Measurements from ENCODE around the gene DLG5. TPM values are rescaled to one million over a fixed set of nuclear protein-coding genes. Genes with fewer than 3 reads are reported as not detected.

DLG5 gene
- total and polyA plus RNA-seq, 2 donors (not counting 1 experiment from before 2014, with no cell fraction given), result 0.51 to 0.54 TPM

DNA sequence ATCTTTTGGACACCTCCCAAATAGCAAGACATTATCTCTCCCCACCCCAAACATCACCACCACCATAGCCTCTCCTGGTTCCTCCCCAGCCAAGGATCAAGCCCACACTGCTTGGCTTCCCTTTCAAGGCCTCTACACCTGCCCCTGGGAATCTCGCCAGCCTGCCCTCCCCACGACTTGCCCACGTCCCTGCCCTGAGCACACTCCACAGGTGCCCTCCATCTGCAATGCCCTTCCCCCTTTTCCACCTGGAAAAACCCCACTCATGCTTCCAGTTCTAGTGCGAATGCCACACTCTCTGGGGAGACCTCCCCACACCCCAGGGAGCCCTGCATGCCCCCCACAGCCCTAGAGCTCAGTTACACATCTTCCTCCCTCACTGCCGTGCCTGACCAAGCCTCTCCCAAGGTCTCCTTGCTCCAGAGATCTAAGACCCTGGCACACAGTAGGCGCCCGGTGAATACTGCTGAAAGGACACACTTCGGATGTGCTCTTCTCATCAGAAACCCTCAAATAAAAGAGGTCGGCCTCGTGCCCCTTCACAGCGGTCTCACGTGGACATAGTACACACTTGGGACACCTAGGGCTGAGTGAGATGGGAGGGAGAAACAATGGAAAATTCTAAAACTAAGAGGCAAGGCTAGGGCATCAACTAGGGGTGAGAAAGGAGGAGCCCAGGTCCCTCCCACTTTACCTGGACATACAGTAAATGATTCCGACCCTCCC, 91.4 kb downstream of the DLG5 start:
- no peak overlapping the region for H3K9ac ChIP-seq (ENCODE audit: low read length)
- no peak overlapping the region for H3K4me2 ChIP-seq (replicated peaks; ENCODE audit: low read depth, low read length, poor library complexity, severe bottlenecking)
- Mint-ChIP-seq H3K4me1 (peaks cover 9% of the 10 kb centered on the region), H3K9me3 (ENCODE audit: insufficient read depth) (no peaks in the 10 kb centered on the region), H3K27ac (no peak overlapping the region), H3K4me3 (no peak overlapping the region), H3K27me3 (no peaks in the 10 kb centered on the region)
- no peak for ATAC-seq (ENCODE audit: low read depth)
- no peaks in the 10 kb centered on the region for H3K36me3 ChIP-seq (replicated peaks in 1 of 2; ENCODE audit: control extremely low read depth in 1 of 2, control insufficient read depth in 1 of 2, extremely low read depth in 1 of 2, insufficient read depth in 2 of 2, low read length in 1 of 2)
- no peak for TF ChIP-seq EZH2 (IDR thresholded peaks at IDR 0.05; ENCODE audit: borderline replicate concordance, insufficient read depth, low read depth, low read length, poor library complexity, severe bottlenecking)
- TF ChIP-seq, protein P1, sequence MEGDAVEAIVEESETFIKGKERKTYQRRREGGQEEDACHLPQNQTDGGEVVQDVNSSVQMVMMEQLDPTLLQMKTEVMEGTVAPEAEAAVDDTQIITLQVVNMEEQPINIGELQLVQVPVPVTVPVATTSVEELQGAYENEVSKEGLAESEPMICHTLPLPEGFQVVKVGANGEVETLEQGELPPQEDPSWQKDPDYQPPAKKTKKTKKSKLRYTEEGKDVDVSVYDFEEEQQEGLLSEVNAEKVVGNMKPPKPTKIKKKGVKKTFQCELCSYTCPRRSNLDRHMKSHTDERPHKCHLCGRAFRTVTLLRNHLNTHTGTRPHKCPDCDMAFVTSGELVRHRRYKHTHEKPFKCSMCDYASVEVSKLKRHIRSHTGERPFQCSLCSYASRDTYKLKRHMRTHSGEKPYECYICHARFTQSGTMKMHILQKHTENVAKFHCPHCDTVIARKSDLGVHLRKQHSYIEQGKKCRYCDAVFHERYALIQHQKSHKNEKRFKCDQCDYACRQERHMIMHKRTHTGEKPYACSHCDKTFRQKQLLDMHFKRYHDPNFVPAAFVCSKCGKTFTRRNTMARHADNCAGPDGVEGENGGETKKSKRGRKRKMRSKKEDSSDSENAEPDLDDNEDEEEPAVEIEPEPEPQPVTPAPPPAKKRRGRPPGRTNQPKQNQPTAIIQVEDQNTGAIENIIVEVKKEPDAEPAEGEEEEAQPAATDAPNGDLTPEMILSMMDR (IDR thresholded peaks at IDR 0.05), result no peak
- no peak for DNase-seq
- CTCF ChIA-PET, result no interaction called here
- H3K4me1 ChIP-seq (ENCODE audit: control insufficient read depth in 2 of 2, insufficient read depth in 2 of 2, low read length in 2 of 2), result peaks cover 0 to 8% of the 10 kb centered on the region in 2 donors
- intact Hi-C loops (cut with micrococcal nuclease), result no loop called here
- POLR2A ChIA-PET, result no interaction called here
- H3K9me3 ChIP-seq (ENCODE audit: control extremely low read depth in 1 of 3, control insufficient read depth in 2 of 3, insufficient read depth in 1 of 3, low read length in 2 of 3), result no peaks in the 10 kb centered on the region
- H4K20me1 ChIP-seq (ENCODE audit: control insufficient read depth, insufficient read depth, low read length, poor library complexity, severe bottlenecking), result no peaks in the 10 kb centered on the region
- no peaks in the 10 kb centered on the region for H3K27me3 ChIP-seq (replicated peaks in 1 of 4; ENCODE audit: control extremely low read depth in 1 of 4, control insufficient read depth in 3 of 4, insufficient read depth in 4 of 4, low read length in 3 of 4)
- H3K79me2 ChIP-seq (ENCODE audit: control insufficient read depth, insufficient read depth, low read length), result no peaks in the 10 kb centered on the region
- H3K27ac ChIP-seq (ENCODE audit: low read length in 2 of 2), result no peak overlapping the region
- 57% methylated on average over 8 of the region's 13 CpGs for WGBS (ENCODE audit: insufficient coverage)
- H2AFZ ChIP-seq (ENCODE audit: insufficient read depth, low read depth, low read length, poor library complexity, severe bottlenecking), result no peak overlapping the region
- H3K4me3 ChIP-seq (ENCODE audit: control extremely low read depth in 1 of 5, extremely low read depth in 1 of 5, insufficient read depth in 1 of 5, low read depth in 2 of 5, low read length in 4 of 5), result no peak overlapping the region

DNA sequence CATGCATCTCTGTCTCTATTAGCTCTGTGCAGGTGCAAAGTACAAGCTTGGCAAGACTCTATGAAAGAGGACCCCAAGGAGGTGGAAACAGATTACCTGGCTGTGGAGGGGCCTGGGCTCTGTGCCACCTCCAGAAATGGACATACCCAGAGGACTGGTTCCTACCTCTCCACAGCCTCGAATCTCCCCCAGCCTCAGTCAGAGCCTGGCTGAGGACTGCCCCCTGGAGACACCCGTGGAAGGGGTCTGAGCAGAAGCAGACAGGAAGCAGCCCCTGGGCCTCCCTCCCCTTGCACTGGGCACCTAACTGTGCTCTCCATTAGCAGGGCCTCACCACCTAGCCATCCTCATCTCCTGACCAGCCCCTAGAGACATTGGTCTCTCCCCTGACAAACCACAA, 92.0 kb downstream of the DLG5 start:
- Mint-ChIP-seq H3K27ac (no peak overlapping the region), H3K4me3 (no peak overlapping the region), H3K4me1 (peaks cover 9% of the 10 kb centered on the region), H3K9me3 (ENCODE audit: insufficient read depth) (no peaks in the 10 kb centered on the region), H3K27me3 (no peaks in the 10 kb centered on the region)
- Histone ChIP-seq H3K27ac (ENCODE audit: low read length in 2 of 2) (no peak overlapping the region), H3K36me3 (replicated peaks in 1 of 2; ENCODE audit: control extremely low read depth in 1 of 2, control insufficient read depth in 1 of 2, extremely low read depth in 1 of 2, insufficient read depth in 2 of 2, low read length in 1 of 2) (no peaks in the 10 kb centered on the region), H3K4me1 (ENCODE audit: control insufficient read depth in 2 of 2, insufficient read depth in 2 of 2, low read length in 2 of 2) (peaks cover 0 to 8% of the 10 kb centered on the region in 2 donors), H2AFZ (ENCODE audit: insufficient read depth, low read depth, low read length, poor library complexity, severe bottlenecking) (no peak overlapping the region), H3K4me2 (replicated peaks; ENCODE audit: low read depth, low read length, poor library complexity, severe bottlenecking) (no peak overlapping the region), H3K4me3 (ENCODE audit: control extremely low read depth in 1 of 5, extremely low read depth in 1 of 5, insufficient read depth in 1 of 5, low read depth in 2 of 5, low read length in 4 of 5) (no peak overlapping the region), H3K9ac (ENCODE audit: low read length) (no peak overlapping the region), H3K9me3 (ENCODE audit: control extremely low read depth in 1 of 3, control insufficient read depth in 2 of 3, insufficient read depth in 1 of 3, low read length in 2 of 3) (no peaks in the 10 kb centered on the region), H3K79me2 (ENCODE audit: control insufficient read depth, insufficient read depth, low read length) (no peaks in the 10 kb centered on the region), H3K27me3 (replicated peaks in 1 of 4; ENCODE audit: control extremely low read depth in 1 of 4, control insufficient read depth in 3 of 4, insufficient read depth in 4 of 4, low read length in 3 of 4) (no peaks in the 10 kb centered on the region), H4K20me1 (ENCODE audit: control insufficient read depth, insufficient read depth, low read length, poor library complexity, severe bottlenecking) (no peaks in the 10 kb centered on the region)
- POLR2A ChIA-PET, result no interaction called here
- WGBS (ENCODE audit: insufficient coverage), result 53% methylated on average over 2 of the region's 2 CpGs
- no peak for TF ChIP-seq EZH2 (IDR thresholded peaks at IDR 0.05; ENCODE audit: borderline replicate concordance, insufficient read depth, low read depth, low read length, poor library complexity, severe bottlenecking)
- TF ChIP-seq, protein P1 (IDR thresholded peaks at IDR 0.05), result no peak
- intact Hi-C loops (cut with micrococcal nuclease), result no loop called here
- no peak for DNase-seq
- ATAC-seq (ENCODE audit: low read depth), result no peak
- CTCF ChIA-PET, result no interaction called here
